ENCODE measurements around the gene KRTAP10-9. TPM values are rescaled to one million over a fixed set of nuclear protein-coding genes. Genes with fewer than 3 reads are reported as not detected.
"Not testable (repeated sequence)": the region's sequence is repeated elsewhere in the genome, so short reads cannot be mapped to it uniquely, and the experiment has no call there.

The KRTAP10-9 gene
- total RNA-seq, 4 donors from 2014 or later: not detected

DNA sequence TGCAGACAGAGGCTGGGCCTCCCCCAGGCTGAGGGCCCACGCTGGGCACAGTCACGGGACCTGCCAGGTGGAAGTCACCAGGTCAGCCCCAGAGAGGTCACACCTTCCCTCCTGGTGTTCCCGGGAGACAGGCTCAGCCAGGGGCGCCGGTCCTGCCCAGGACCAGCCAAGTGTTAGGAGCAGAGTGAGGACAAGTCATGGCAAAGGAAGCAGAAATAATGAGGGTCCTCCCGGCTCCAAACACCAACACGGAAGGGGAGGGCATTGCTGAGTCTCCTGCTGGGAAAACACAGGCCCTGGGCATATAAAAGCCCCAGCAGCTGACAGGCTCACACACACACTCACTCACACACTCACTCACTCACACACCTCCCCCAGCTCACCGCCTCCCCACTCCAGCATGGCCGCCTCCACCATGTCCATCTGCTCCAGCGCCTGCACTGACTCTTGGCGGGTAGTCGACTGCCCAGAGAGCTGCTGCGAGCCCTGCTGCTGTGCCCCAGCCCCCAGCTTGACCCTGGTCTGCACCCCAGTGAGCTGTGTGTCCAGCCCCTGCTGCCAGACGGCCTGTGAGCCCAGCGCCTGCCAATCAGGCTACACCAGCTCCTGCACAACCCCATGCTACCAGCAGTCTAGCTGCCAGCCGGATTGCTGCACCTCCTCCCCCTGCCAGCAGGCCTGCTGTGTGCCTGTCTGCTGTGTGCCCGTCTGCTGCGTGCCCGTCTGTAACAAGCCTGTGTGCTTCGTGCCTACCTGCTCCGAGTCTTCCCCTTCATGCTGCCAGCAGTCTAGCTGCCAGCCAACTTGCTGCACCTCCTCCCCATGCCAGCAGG lies 10.3 kb downstream of the KRTAP10-9 start, which contains the start of gene KRTAP10-10:
TSS of gene KRTAP10-10 (plus strand) at position 339 of the 833 bp plus-strand sequence. CDS start at position 401, 62 bp downstream.
- TF ChIP-seq CTCF (IDR thresholded peaks at IDR 0.05 in 4 of 5, conservative IDR thresholded peaks at IDR 0.05 in 1 of 5) (no peak), POLR2A (IDR thresholded peaks at IDR 0.05) (no peak)
- DNase-seq: no peak
- no peak within 1 kb of the TSS for H3K27ac ChIP-seq
- intact Hi-C loops (cut with DNase I; ENCODE audit: low total_unique reads): no loop called here
- peaks cover 9% of the 10 kb centered on the region in 3 donors for H3K27me3 ChIP-seq
- H3K4me1 ChIP-seq: no peaks in the 10 kb centered on the region
- in situ Hi-C loops (cut with MboI; ENCODE audit: low sequenced_read_pairs in 4 of 4): no loop called here
- no peaks in the 10 kb centered on the region for H3K9me3 ChIP-seq
- no peak within 1 kb of the TSS for H3K4me3 ChIP-seq
- no peaks in the 10 kb centered on the region for H3K36me3 ChIP-seq
- ATAC-seq: no peak

DNA sequence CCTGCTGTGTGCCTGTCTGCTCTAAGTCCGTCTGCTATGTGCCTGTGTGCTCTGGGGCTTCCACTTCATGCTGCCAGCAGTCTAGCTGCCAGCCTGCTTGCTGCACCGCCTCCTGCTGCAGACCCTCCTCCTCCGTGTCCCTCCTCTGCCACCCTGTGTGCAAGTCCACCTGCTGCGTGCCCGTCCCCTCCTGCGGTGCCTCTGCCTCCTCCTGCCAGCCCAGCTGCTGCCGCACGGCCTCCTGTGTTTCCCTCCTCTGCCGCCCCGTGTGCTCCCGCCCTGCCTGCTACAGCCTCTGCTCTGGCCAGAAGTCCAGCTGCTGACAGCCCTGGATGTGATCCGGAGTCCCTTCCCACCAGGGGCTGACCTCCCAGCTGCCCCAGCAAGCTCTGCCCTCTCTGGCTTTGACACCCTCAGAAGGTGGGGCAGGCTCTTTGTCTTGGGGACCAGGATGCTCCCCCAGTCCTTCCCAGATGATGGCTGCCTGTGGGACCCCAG lies 11.0 kb downstream of the KRTAP10-9 start:
- H3K36me3 ChIP-seq; in situ Hi-C loops (cut with MboI; ENCODE audit: low sequenced_read_pairs in 4 of 4); DNase-seq; ATAC-seq; intact Hi-C loops (cut with DNase I; ENCODE audit: low total_unique reads); H3K4me1 ChIP-seq; H3K27me3 ChIP-seq; H3K9me3 ChIP-seq; H3K27ac ChIP-seq; H3K4me3 ChIP-seq: not testable (repeated sequence)

GRCh38 chr21:44638506-44639330 lies 11.8 kb downstream of the KRTAP10-9 start:
- H3K9me3 ChIP-seq; intact Hi-C loops (cut with DNase I; ENCODE audit: low total_unique reads); H3K27ac ChIP-seq; H3K4me3 ChIP-seq; ATAC-seq; H3K4me1 ChIP-seq; in situ Hi-C loops (cut with MboI; ENCODE audit: low sequenced_read_pairs in 4 of 4); H3K36me3 ChIP-seq; DNase-seq; H3K27me3 ChIP-seq: not testable (repeated sequence)

DNA sequence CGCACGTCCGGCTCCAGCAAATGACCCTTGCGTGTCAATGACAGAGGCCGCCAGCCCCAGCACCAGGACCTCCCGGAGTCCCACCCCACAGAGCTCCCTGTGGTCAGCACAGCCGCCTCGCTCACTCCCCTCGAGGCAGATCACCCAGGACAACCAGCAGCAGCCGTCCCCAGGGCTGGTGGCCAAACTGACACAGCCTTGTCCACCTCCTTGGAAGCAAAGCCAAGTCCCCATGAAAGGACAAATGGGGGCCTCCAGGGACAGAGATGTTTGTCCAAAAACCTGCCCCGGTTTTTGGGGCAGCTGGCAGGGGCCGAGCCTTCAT lies 12.4 kb downstream of the KRTAP10-9 start:
- no peak for ATAC-seq
- TF ChIP-seq CTCF (IDR thresholded peaks at IDR 0.05 in 4 of 5, conservative IDR thresholded peaks at IDR 0.05 in 1 of 5): no peak
- TF ChIP-seq POLR2A (IDR thresholded peaks at IDR 0.05): no peak
- no peak for DNase-seq
- H3K27me3 ChIP-seq: peaks cover 9% of the 10 kb centered on the region in 3 donors
- no peak overlapping the region for H3K27ac ChIP-seq
- H3K4me1 ChIP-seq: no peaks in the 10 kb centered on the region
- H3K36me3 ChIP-seq: no peaks in the 10 kb centered on the region
- no peaks in the 10 kb centered on the region for H3K9me3 ChIP-seq
- intact Hi-C loops (cut with DNase I; ENCODE audit: low total_unique reads): no loop called here
- no peak overlapping the region for H3K4me3 ChIP-seq
- in situ Hi-C loops (cut with MboI; ENCODE audit: low sequenced_read_pairs in 4 of 4): no loop called here

GRCh38 chr21:44640761-44641160 lies 13.9 kb downstream of the KRTAP10-9 start:
- H3K27ac ChIP-seq: no peak overlapping the region
- H3K4me1 ChIP-seq: no peaks in the 10 kb centered on the region
- in situ Hi-C loops (cut with MboI; ENCODE audit: low sequenced_read_pairs in 4 of 4) (no loop called here), intact Hi-C loops (cut with DNase I; ENCODE audit: low total_unique reads) (no loop called here)
- ATAC-seq (no peak), DNase-seq (no peak)
- no peaks in the 10 kb centered on the region for H3K9me3 ChIP-seq
- H3K27me3 ChIP-seq: peaks cover 9 to 11% (median 9%) of the 10 kb centered on the region in 3 donors
- H3K4me3 ChIP-seq: no peak overlapping the region
- TF ChIP-seq CTCF (IDR thresholded peaks at IDR 0.05 in 4 of 5, conservative IDR thresholded peaks at IDR 0.05 in 1 of 5): no peak
- no peak for TF ChIP-seq POLR2A (IDR thresholded peaks at IDR 0.05)
- no peaks in the 10 kb centered on the region for H3K36me3 ChIP-seq
